GM12892 (cell line): Measurements from ENCODE around the gene TTLL11.

ENCODE experiments used
- POLR2A ChIP-seq: IDR thresholded peaks from 2 replicates; pipeline ENCODE4 v1.6.1; 2011; ENCODE audit warnings: low read depth, low read length, control low read depth
- POLR2AphosphoS5 ChIP-seq: IDR thresholded peaks from 2 replicates; pipeline ENCODE4 v1.6.1; 2011; ENCODE audit warnings: low read depth, low read length, control low read depth
- TAF1 ChIP-seq: IDR thresholded peaks from 2 replicates; pipeline ENCODE4 v1.6.1; 2011; ENCODE audit warnings: low read depth, mild to moderate bottlenecking, control low read depth, low read length, borderline replicate concordance

- no peak for TF ChIP-seq TAF1
- no peak for TF ChIP-seq POLR2AphosphoS5
- TF ChIP-seq POLR2A: no peak
These were observed 143.7 kb downstream of the TTLL11 start for GRCh38 chr9:121949364-121949763.
